DND-41 (cell line): ENCODE data around the gene CELA2B.
"Not testable (repeated sequence)": the region's sequence is repeated elsewhere in the genome, so short reads cannot be mapped to it uniquely, and the experiment has no call there.

Source experiments
- CTCF ChIP-seq: IDR thresholded peaks from 2 replicates; pipeline ENCODE4 v1.5.1; 2012; ENCODE audit warnings: borderline replicate concordance, low read length, moderate library complexity, mild to moderate bottlenecking; ENCODE audit not compliant: poor library complexity, severe bottlenecking; ENCODE audit errors: extremely low read depth
- EZH2 ChIP-seq: IDR thresholded peaks from 3 replicates; pipeline ENCODE4 v1.6.1; 2012; ENCODE audit warnings: borderline replicate concordance, low read depth, mild to moderate bottlenecking, moderate library complexity, low read length, inconsistent platforms; ENCODE audit not compliant: severe bottlenecking

DNA sequence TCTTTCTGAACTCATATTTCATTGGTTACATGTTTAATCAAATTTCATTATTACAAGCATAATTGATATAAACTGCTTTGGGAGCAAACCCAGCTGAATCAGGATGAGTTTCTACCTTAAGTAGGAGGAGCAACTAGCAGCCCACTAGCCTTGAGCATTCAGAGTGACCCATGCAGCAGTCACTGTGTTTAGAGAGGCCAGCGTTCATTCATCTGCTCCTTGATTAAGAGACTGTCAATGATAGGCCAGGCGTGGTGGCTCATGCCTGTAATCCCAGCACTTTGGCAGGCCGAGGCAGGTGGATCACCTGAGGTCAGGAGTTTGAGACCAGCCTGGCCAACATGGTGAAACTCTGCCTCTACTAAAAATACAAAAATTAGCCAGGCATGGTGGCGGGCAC, 17.5 kb upstream of the CELA2B start:
- not testable (repeated sequence) for TF ChIP-seq CTCF, EZH2
